IMR-90 (cell line): Measurements from ENCODE around the gene TFDP2. TPM values are rescaled to one million over a fixed set of nuclear protein-coding genes. Genes with fewer than 3 reads are reported as not detected.

Experiments used
- ATAC-seq: fragments of 200-7000 bp; cut with Tn5 transposase; 2 replicates; pipeline ENCODE4 v1.9.1; 2020; ENCODE audit warnings: low read depth, mild to moderate bottlenecking, moderate library complexity
- BruUV-seq: library from RNA; stranded (reverse); fragments of 400-500 nt; replicated peaks from 2 replicates; lab custom pipeline; 2021; lab: Mats Ljungman, UMichigan
- CTCF ChIA-PET: fragments of 300-600 bp; formaldehyde crosslinking; extraction: SDS; loops from one replicate; lab custom pipeline; 2021; ENCODE audit warnings: antibody characterized with exemption; lab: Yijun Ruan, JAX
- POLR2A ChIA-PET: fragments of 300-600 bp; sonication (Branson Sonifier 250); formaldehyde crosslinking; loops from one replicate; lab custom pipeline; 2022; ENCODE audit warnings: antibody characterized with exemption; ENCODE audit not compliant: unreplicated experiment; lab: Charles Lee
- DNase-seq: peaks from one replicate; pipeline ENCODE4 v3.0.0; 2013
- H2AFZ ChIP-seq: replicated peaks from 2 replicates; pipeline ENCODE3; 2013; ENCODE audit warnings: low read length, mild to moderate bottlenecking; ENCODE audit not compliant: poor library complexity
- H2AK5ac ChIP-seq: 2 replicates; pipeline ENCODE4 v1.6.1; 2013; ENCODE audit warnings: low read depth, low read length, inconsistent platforms
- H2AK9ac ChIP-seq: replicated peaks from 2 replicates; pipeline ENCODE3; 2013; ENCODE audit warnings: mild to moderate bottlenecking, low read depth, low read length, moderate library complexity; ENCODE audit not compliant: poor library complexity
- H2BK120ac ChIP-seq: 2 replicates; pipeline ENCODE4 v1.6.1; 2013; ENCODE audit warnings: low read depth, low read length, inconsistent platforms
- H2BK15ac ChIP-seq: 3 replicates; pipeline ENCODE4 v1.6.1; 2013; ENCODE audit warnings: low read depth, low read length, inconsistent platforms
- H2BK20ac ChIP-seq: 2 replicates; pipeline ENCODE4 v1.6.1; 2013; ENCODE audit warnings: low read depth, mild to moderate bottlenecking, inconsistent platforms, low read length, moderate library complexity
- H2BK5ac ChIP-seq: 2 replicates; pipeline ENCODE4 v1.6.1; 2013; ENCODE audit warnings: mild to moderate bottlenecking, low read depth, low read length, inconsistent platforms; ENCODE audit not compliant: poor library complexity, severe bottlenecking
- H3K14ac ChIP-seq: replicated peaks from 2 replicates; pipeline ENCODE4 v1.6.1; 2013; ENCODE audit warnings: low read depth, low read length, inconsistent platforms
- H3K18ac ChIP-seq: 2 replicates; pipeline ENCODE4 v1.6.1; 2013; ENCODE audit warnings: low read depth, low read length, control low read depth
- H3K23ac ChIP-seq: 2 replicates; pipeline ENCODE4 v1.6.1; 2013; ENCODE audit warnings: low read depth, low read length, inconsistent platforms
- H3K27ac ChIP-seq: 2 replicates; pipeline ENCODE4 v1.5.1; 2013; ENCODE audit warnings: mild to moderate bottlenecking, control low read depth, low read length; ENCODE audit not compliant: insufficient read depth
- H3K27me3 ChIP-seq: 2 replicates; pipeline ENCODE4 v1.6.1; 2013; ENCODE audit warnings: low read length; ENCODE audit not compliant: control insufficient read depth, insufficient read depth
- H3K36me3 ChIP-seq: 2 replicates; pipeline ENCODE4 v1.6.1; 2013; ENCODE audit warnings: low read length, mixed read lengths; ENCODE audit not compliant: control insufficient read depth, insufficient read depth
- H3K4ac ChIP-seq: 2 replicates; pipeline ENCODE4 v1.6.1; 2013; ENCODE audit warnings: low read depth, low read length, inconsistent platforms
- H3K4me1 ChIP-seq: 2 replicates; pipeline ENCODE4 v1.6.1; 2013; ENCODE audit warnings: low read length, mixed read lengths; ENCODE audit not compliant: control insufficient read depth, insufficient read depth
- H3K4me2 ChIP-seq: 2 replicates; pipeline ENCODE4 v1.6.1; 2013; ENCODE audit warnings: low read depth, mild to moderate bottlenecking, control low read depth, low read length, moderate library complexity
- H3K4me3 ChIP-seq: 2 replicates; pipeline ENCODE4 v1.5.1; 2013; ENCODE audit warnings: low read depth, mild to moderate bottlenecking, control low read depth, low read length, moderate library complexity; ENCODE audit not compliant: insufficient read depth
- H3K56ac ChIP-seq: 2 replicates; pipeline ENCODE4 v1.6.1; 2013; ENCODE audit warnings: low read length, inconsistent platforms; ENCODE audit not compliant: insufficient read depth; ENCODE audit errors: extremely low read depth
- H3K79me1 ChIP-seq, 2 experiments: 2 replicates each; pipeline ENCODE4 v1.6.1; 2013; ENCODE audit warnings: low read length in 2 of 2, inconsistent platforms in 1 of 2, low read depth in 1 of 2
- H3K9ac ChIP-seq: 2 replicates; pipeline ENCODE4 v1.6.1; 2013; ENCODE audit warnings: low read depth, low read length, control low read depth
- H3K9me1 ChIP-seq: 2 replicates; pipeline ENCODE4 v1.6.1; 2013; ENCODE audit warnings: low read length, inconsistent platforms; ENCODE audit not compliant: insufficient read depth
- H3K9me3 ChIP-seq: 2 replicates; pipeline ENCODE4 v1.6.1; 2013; ENCODE audit warnings: low read length; ENCODE audit not compliant: control insufficient read depth, insufficient read depth
- H4K20me1 ChIP-seq: 2 replicates; pipeline ENCODE4 v1.6.1; 2013; ENCODE audit warnings: low read length, inconsistent platforms; ENCODE audit not compliant: insufficient read depth
- H4K5ac ChIP-seq: 2 replicates; pipeline ENCODE4 v1.6.1; 2013; ENCODE audit warnings: mild to moderate bottlenecking, low read depth, low read length, control low read depth
- H4K8ac ChIP-seq, 2 experiments: 2 replicates each; pipeline ENCODE4 v1.6.1; 2013; ENCODE audit warnings: low read depth in 2 of 2, low read length in 2 of 2, control low read depth in 1 of 2, inconsistent platforms in 1 of 2
- H4K91ac ChIP-seq: 2 replicates; pipeline ENCODE4 v1.6.1; 2013; ENCODE audit warnings: low read depth, low read length, inconsistent platforms; ENCODE audit not compliant: insufficient read depth
- BHLHE40 ChIP-seq: fragments of 150-350 bp; IDR thresholded peaks from 2 replicates; pipeline ENCODE4 v1.6.1; 2016; ENCODE audit warnings: mild to moderate bottlenecking, low read depth, low read length
- CHD1 ChIP-seq: IDR thresholded peaks from 2 replicates; pipeline ENCODE4 v1.6.1; 2012; ENCODE audit warnings: low read depth, low read length, improper control_type of control experiment
- FOS ChIP-seq: fragments of 150-350 bp; IDR thresholded peaks from 2 replicates; pipeline ENCODE4 v1.6.1; 2016; ENCODE audit warnings: low read depth, low read length
- MAFK ChIP-seq: IDR thresholded peaks from 2 replicates; pipeline ENCODE4 v1.6.1; 2012; ENCODE audit warnings: low read depth, low read length, improper control_type of control experiment
- MAZ ChIP-seq: IDR thresholded peaks from 2 replicates; pipeline ENCODE4 v1.6.1; 2012; ENCODE audit warnings: low read depth, mild to moderate bottlenecking, low read length, improper control_type of control experiment, moderate library complexity, borderline replicate concordance
- MXI1 ChIP-seq: IDR thresholded peaks from 2 replicates; pipeline ENCODE4 v1.6.1; 2012; ENCODE audit warnings: low read depth, mild to moderate bottlenecking, low read length, moderate library complexity, borderline replicate concordance
- NFE2L2 ChIP-seq: fragments of 150-350 bp; IDR thresholded peaks from 2 replicates; pipeline ENCODE4 v1.6.1; 2016; ENCODE audit warnings: low read depth, mild to moderate bottlenecking, low read length
- POLR2A ChIP-seq: IDR thresholded peaks from 2 replicates; pipeline ENCODE4 v1.6.1; 2012; ENCODE audit warnings: mild to moderate bottlenecking, low read depth, low read length
- RAD21 ChIP-seq: IDR thresholded peaks from 2 replicates; pipeline ENCODE4 v1.6.1; 2012; ENCODE audit warnings: low read length, improper control_type of control experiment
- RCOR1 ChIP-seq: IDR thresholded peaks from 2 replicates; pipeline ENCODE4 v1.6.1; 2012; ENCODE audit warnings: mild to moderate bottlenecking, low read length, improper control_type of control experiment; ENCODE audit not compliant: insufficient replicate concordance
- RFX5 ChIP-seq: IDR thresholded peaks from 2 replicates; pipeline ENCODE4 v1.8.0; 2012; ENCODE audit warnings: low read depth, mild to moderate bottlenecking, low read length, moderate library complexity
- SMC3 ChIP-seq: fragments of 150-350 bp; IDR thresholded peaks from 2 replicates; pipeline ENCODE4 v1.6.1; 2016; ENCODE audit warnings: low read depth, mild to moderate bottlenecking, antibody characterized with exemption, low read length, moderate library complexity
- WGBS, 2 experiments: methylation state at CpG; one replicate each; pipeline versions ENCODE4 v1.1.5 to v1.1.7; 2013; ENCODE audit warnings: missing lambda C conversion rate in 2 of 2; ENCODE audit not compliant: insufficient read length in 1 of 2; ENCODE audit errors: extremely low coverage in 2 of 2; 5-methylcytosine and 5-hydroxymethylcytosine counted together
- dilution Hi-C: fragments of 300-500 bp; cut with HindIII; formaldehyde crosslinking; loops from one replicate; pipeline ENCODE4 v1.14.3; 2018; ENCODE audit warnings: low sequenced_read_pairs; ENCODE audit not compliant: unreplicated experiment
- in situ Hi-C: fragments of 300-500 bp; cut with MboI; formaldehyde crosslinking; loops from 3 replicates; pipeline ENCODE4 v1.14.3; 2019; ENCODE audit warnings: low sequenced_read_pairs, inconsistent platforms, mixed read lengths
- intact Hi-C: fragments of 100-400 bp; cut with micrococcal nuclease; formaldehyde crosslinking; loops from 2 replicates; pipeline ENCODE4 v1.10.0; 2022
- polyA plus RNA-seq, 3 experiments: library from polyadenylated mRNA; depleted of rRNA; stranded (reverse); fragments of >200 nt; gene quantifications; 2 replicates each; pipeline ENCODE4 v1.2.3, GENCODE V29; 2012; ENCODE audit warnings: low replicate concordance in 1 of 3
- total RNA-seq: library from RNA; depleted of rRNA; stranded (reverse); fragments of >200 nt; gene quantifications from 2 replicates; pipeline ENCODE4 v1.2.3, GENCODE V29; 2012
- TF ChIP-seq, protein P1 (sequence below): fragments of 150-350 bp; IDR thresholded peaks from 2 replicates; pipeline ENCODE4 v1.6.1; 2016; ENCODE audit warnings: low read depth, mild to moderate bottlenecking, low read length, moderate library complexity, borderline replicate concordance
- TF ChIP-seq, protein P2 (sequence below): conservative IDR thresholded peaks from 2 replicates; pipeline ENCODE4 v1.5.1; 2012; ENCODE audit warnings: mild to moderate bottlenecking, low read depth, low read length, improper control_type of control experiment
- TF ChIP-seq, protein P3 (sequence below): fragments of 150-350 bp; IDR thresholded peaks from 2 replicates; pipeline ENCODE4 v1.6.1; 2017; ENCODE audit warnings: mild to moderate bottlenecking, antibody characterized with exemption, low read length, low read depth

Gene TFDP2
- total and polyA plus RNA-seq, 2 of the 4 experiments (the other 2 are of a cell fraction): 10.7 to 23.7 TPM

DNA sequence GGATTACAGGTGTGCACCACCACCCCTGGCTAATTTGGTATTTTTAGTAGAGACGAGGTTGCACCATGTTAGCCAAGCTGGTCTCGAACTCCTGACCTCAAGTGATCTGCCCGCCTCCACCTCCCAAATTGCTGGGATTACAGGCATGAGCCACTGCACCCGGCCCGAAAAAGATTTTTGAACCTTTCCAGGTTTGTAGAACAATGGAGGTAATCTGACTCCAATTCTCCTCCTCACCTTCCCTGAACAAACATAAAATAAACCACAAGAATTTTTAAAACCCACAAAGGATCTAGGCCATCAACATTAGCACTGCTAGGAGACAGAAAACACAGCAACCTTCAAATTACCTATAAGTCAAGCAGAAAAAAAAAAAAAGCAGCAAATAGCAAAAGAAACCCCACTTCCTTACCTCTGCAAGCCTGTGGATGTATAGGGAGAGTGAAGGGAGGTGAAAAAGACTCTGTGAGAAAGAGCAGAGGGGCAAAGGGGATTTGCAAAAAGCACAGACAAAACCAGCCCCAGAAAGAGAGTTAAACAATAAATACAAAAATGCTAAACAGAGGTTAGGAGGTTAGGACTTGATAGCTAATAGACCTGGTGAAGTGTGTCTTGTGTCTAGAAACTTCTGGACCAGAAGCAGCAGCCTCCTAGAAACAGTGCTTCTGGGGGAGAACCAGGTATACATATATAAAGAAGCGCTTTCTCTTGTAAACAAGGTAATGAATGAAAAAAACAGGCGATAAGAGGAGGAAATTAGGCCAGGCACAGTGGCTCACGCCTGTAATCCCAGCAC is 32.1 kb downstream of the TFDP2 start:
- POLR2A ChIA-PET: no interaction called here
- no peak overlapping the region for H2AK5ac ChIP-seq
- H2BK5ac ChIP-seq: no peak overlapping the region
- in situ Hi-C loops: no loop called here
- no peak overlapping the region for H3K9ac ChIP-seq
- H3K9me1 ChIP-seq: no peaks in the 10 kb centered on the region
- no peaks in the 10 kb centered on the region for H3K36me3 ChIP-seq
- peaks cover 6 to 14% of the 10 kb centered on the region in 2 experiments; a peak in 3 of 4 replicates for H3K79me1 ChIP-seq
- peaks cover 7% of the 10 kb centered on the region for H3K4me1 ChIP-seq
- no peak overlapping the region for H3K4me3 ChIP-seq
- H3K27me3 ChIP-seq: no peaks in the 10 kb centered on the region
- DNase-seq: peak; percentile 8
- no peak overlapping the region for H2BK20ac ChIP-seq
- H4K91ac ChIP-seq: no peak overlapping the region
- H3K18ac ChIP-seq: no peak overlapping the region
- no peak overlapping the region for H2BK120ac ChIP-seq
- no peak overlapping the region for H2BK15ac ChIP-seq
- no peak overlapping the region for H3K27ac ChIP-seq
- H3K4me2 ChIP-seq: no peak overlapping the region
- H4K8ac ChIP-seq: no peak overlapping the region
- no peak overlapping the region for H3K23ac ChIP-seq
- H4K5ac ChIP-seq: no peak overlapping the region
- H2AK9ac ChIP-seq: no peak overlapping the region
- no TSS peak for BruUV-seq
- ATAC-seq: no peak
- H4K20me1 ChIP-seq: no peaks in the 10 kb centered on the region
- dilution Hi-C loops: no loop called here
- no peak overlapping the region for H2AFZ ChIP-seq
- no peak overlapping the region for H3K4ac ChIP-seq
- 0 out of 2 replicates have a peak overlapping the region, but pooled peaks have one; percentile 2 for H3K14ac ChIP-seq
- H3K56ac ChIP-seq: no peak overlapping the region
- intact Hi-C loops: no loop called here
- 100% methylated on average over 3 of the region's 8 CpGs; no CpG with 5 or more reads in 1 of the 2 experiments for WGBS, 2 experiments
- CTCF ChIA-PET: no interaction called here
- no peaks in the 10 kb centered on the region for H3K9me3 ChIP-seq
- TF ChIP-seq, protein P1, sequence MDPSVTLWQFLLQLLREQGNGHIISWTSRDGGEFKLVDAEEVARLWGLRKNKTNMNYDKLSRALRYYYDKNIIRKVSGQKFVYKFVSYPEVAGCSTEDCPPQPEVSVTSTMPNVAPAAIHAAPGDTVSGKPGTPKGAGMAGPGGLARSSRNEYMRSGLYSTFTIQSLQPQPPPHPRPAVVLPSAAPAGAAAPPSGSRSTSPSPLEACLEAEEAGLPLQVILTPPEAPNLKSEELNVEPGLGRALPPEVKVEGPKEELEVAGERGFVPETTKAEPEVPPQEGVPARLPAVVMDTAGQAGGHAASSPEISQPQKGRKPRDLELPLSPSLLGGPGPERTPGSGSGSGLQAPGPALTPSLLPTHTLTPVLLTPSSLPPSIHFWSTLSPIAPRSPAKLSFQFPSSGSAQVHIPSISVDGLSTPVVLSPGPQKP: no peak
- TF ChIP-seq RAD21 (no peak), NFE2L2 (no peak), RCOR1 (no peak), MXI1 (no peak), POLR2A (no peak), CHD1 (no peak), MAZ (no peak), BHLHE40 (no peak), RFX5 (no peak), SMC3 (no peak), MAFK (no peak), FOS (no peak)
- TF ChIP-seq, protein P2, sequence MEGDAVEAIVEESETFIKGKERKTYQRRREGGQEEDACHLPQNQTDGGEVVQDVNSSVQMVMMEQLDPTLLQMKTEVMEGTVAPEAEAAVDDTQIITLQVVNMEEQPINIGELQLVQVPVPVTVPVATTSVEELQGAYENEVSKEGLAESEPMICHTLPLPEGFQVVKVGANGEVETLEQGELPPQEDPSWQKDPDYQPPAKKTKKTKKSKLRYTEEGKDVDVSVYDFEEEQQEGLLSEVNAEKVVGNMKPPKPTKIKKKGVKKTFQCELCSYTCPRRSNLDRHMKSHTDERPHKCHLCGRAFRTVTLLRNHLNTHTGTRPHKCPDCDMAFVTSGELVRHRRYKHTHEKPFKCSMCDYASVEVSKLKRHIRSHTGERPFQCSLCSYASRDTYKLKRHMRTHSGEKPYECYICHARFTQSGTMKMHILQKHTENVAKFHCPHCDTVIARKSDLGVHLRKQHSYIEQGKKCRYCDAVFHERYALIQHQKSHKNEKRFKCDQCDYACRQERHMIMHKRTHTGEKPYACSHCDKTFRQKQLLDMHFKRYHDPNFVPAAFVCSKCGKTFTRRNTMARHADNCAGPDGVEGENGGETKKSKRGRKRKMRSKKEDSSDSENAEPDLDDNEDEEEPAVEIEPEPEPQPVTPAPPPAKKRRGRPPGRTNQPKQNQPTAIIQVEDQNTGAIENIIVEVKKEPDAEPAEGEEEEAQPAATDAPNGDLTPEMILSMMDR: no peak
- TF ChIP-seq, protein P3, sequence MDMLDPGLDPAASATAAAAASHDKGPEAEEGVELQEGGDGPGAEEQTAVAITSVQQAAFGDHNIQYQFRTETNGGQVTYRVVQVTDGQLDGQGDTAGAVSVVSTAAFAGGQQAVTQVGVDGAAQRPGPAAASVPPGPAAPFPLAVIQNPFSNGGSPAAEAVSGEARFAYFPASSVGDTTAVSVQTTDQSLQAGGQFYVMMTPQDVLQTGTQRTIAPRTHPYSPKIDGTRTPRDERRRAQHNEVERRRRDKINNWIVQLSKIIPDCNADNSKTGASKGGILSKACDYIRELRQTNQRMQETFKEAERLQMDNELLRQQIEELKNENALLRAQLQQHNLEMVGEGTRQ: no peak
